Measurements from ENCODE around the gene GRIP1.
"Not testable (repeated sequence)": the region's sequence is repeated elsewhere in the genome, so short reads cannot be mapped to it uniquely, and the experiment has no call there.

Gene GRIP1

GRCh38 chr12:66321435-66321834 is 357.4 kb downstream of the GRIP1 start:
- DNase-seq (ENCODE audit: low read depth in 2 of 2), result no peak

- DNase-seq (ENCODE audit: low read depth in 2 of 2), result no peak
Measured at GRCh38 chr12:66320996-66321395, 357.9 kb downstream of the GRIP1 start.

GRCh38 chr12:66319266-66319954 is 359.5 kb downstream of the GRIP1 start:
- no peak for DNase-seq (ENCODE audit: low read depth in 2 of 2)

- no peak for DNase-seq (ENCODE audit: low read depth in 2 of 2)
Measured at GRCh38 chr12:66314278-66314677, 364.6 kb downstream of the GRIP1 start.

- no peak for DNase-seq (ENCODE audit: low read depth in 2 of 2)
Measured at GRCh38 chr12:66312189-66312588, 366.7 kb downstream of the GRIP1 start.

GRCh38 chr12:66309606-66310005 is 369.3 kb downstream of the GRIP1 start:
- no peak for DNase-seq (ENCODE audit: low read depth in 2 of 2)

- no peak for DNase-seq (ENCODE audit: low read depth in 2 of 2)
Measured at GRCh38 chr12:66304296-66304900, 374.5 kb downstream of the GRIP1 start.

- DNase-seq (ENCODE audit: low read depth in 2 of 2), result not testable (repeated sequence)
Measured at GRCh38 chr12:66303316-66303804, 375.5 kb downstream of the GRIP1 start.

- DNase-seq (ENCODE audit: low read depth in 2 of 2), result no peak
Measured at GRCh38 chr12:66302827-66303169, 376.1 kb downstream of the GRIP1 start.

- DNase-seq (ENCODE audit: low read depth in 2 of 2), result peak; percentile 98 to 99
Measured at GRCh38 chr12:66301944-66302826, 376.7 kb downstream of the GRIP1 start, which contains the start of gene HELB. HELB (plus strand) TSS chr12:66302493; CDS start chr12:66302604, 111 bp downstream.

- no peak for DNase-seq (ENCODE audit: low read depth in 2 of 2)
Measured at GRCh38 chr12:66297923-66298322, 381.0 kb downstream of the GRIP1 start.
